Activated CD8-positive, alpha-beta T cell treated with anti-CD3 and anti-CD28 coated beads, Interleukin-2, amount 10 ng/mL, durations not matched to agents 7 days and 5 days (primary cell): ENCODE data around the gene UST. TPM values are rescaled to one million over a fixed set of nuclear protein-coding genes. Genes with fewer than 3 reads are reported as not detected.
"Not testable (repeated sequence)": the region's sequence is repeated elsewhere in the genome, so short reads cannot be mapped to it uniquely, and the experiment has no call there.

Source experiments
- ATAC-seq: fragments of 150-1000 bp; cut with Tn5 transposase; one replicate; pipeline ENCODE4 v1.10.0; 2021; ENCODE audit warnings: moderate library complexity
- CTCF ChIA-PET: fragments of 350-600 bp; sonication (Branson Sonifier 250); formaldehyde crosslinking; loops from one replicate; lab custom pipeline; 2021; ENCODE audit warnings: antibody characterized with exemption; lab: Charles Lee
- POLR2A ChIA-PET: fragments of 350-600 bp; sonication (Branson Sonifier 250); formaldehyde crosslinking; loops from one replicate; lab custom pipeline; 2021; ENCODE audit warnings: antibody characterized with exemption; lab: Charles Lee
- DNase-seq: peaks from one replicate; pipeline ENCODE4 v3.0.0-alpha.2; 2020
- H3K27ac Mint-ChIP-seq: one replicate; pipeline ENCODE4 v1.8.0; 2021; ENCODE audit warnings: mild to moderate bottlenecking, mixed read lengths
- H3K27me3 Mint-ChIP-seq: one replicate; pipeline ENCODE4 v1.8.0; 2021; ENCODE audit warnings: low read depth, mixed read lengths
- H3K36me3 Mint-ChIP-seq: one replicate; pipeline ENCODE4 v1.8.0; 2021; ENCODE audit warnings: low read depth, mixed read lengths
- H3K4me1 Mint-ChIP-seq: one replicate; pipeline ENCODE4 v1.8.0; 2021; ENCODE audit warnings: low read depth, mixed read lengths
- H3K4me3 Mint-ChIP-seq: one replicate; pipeline ENCODE4 v1.8.0; 2021; ENCODE audit warnings: mild to moderate bottlenecking, mixed read lengths
- H3K9me3 Mint-ChIP-seq: one replicate; pipeline ENCODE4 v1.8.0; 2022; ENCODE audit warnings: mixed read lengths; ENCODE audit not compliant: insufficient read depth
- total RNA-seq, 2 experiments: library from RNA; stranded (reverse); gene quantifications; one replicate each; pipeline ENCODE4 v1.2.3, GENCODE V29; 2021

UST gene
- total RNA-seq, 2 experiments from 2014 or later: 0.16 to 0.42 TPM

DNA sequence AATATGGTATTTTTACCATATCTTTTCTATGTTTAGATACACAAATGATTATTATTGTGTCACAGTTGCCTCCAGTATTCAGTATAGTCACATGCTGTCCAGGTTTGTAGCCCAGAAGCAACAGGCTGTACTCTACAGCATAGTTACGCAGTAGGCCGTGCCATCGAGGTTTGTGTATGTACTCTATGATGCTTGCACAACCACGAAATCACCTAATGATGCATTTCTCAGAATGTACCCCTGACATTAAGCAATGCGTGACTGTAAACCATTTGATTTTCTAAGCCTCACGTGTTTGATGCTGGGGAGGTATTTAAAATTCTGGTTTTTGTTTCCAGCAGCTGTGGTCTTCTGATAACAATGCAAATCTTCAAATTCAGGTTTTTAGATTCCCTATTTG lies 207.6 kb downstream of the UST start:
- no peak for ATAC-seq
- H3K36me3 Mint-ChIP-seq: no peaks in the 10 kb centered on the region
- DNase-seq: no peak
- ChIA-PET POLR2A (interaction anchor here (0.5 kb wide), 1 partner anchor 769 kb away, joined by 3 read pairs; no protein-coding TSS in a partner anchor), CTCF (interaction anchor here (1.8 kb wide), 1 partner anchor 15 kb away, joined by 5 read pairs; no protein-coding TSS in a partner anchor)
- H3K4me3 Mint-ChIP-seq: no peak overlapping the region
- H3K27me3 Mint-ChIP-seq: peaks cover 16% of the 10 kb centered on the region
- no peak overlapping the region for H3K27ac Mint-ChIP-seq
- no peaks in the 10 kb centered on the region for H3K9me3 Mint-ChIP-seq
- no peaks in the 10 kb centered on the region for H3K4me1 Mint-ChIP-seq

- ChIA-PET POLR2A (no interaction called here), CTCF (interaction anchor here (0.6 to 1.8 kb wide), 4 partner anchors 8 to 477 kb away, joined by 3 to 5 read pairs (median 3); no protein-coding TSS in a partner anchor)
- Mint-ChIP-seq H3K4me3 (no peak overlapping the region), H3K9me3 (no peaks in the 10 kb centered on the region), H3K27ac (no peak overlapping the region), H3K36me3 (no peaks in the 10 kb centered on the region), H3K27me3 (peaks cover 16% of the 10 kb centered on the region), H3K4me1 (no peaks in the 10 kb centered on the region)
- DNase-seq (no peak), ATAC-seq (no peak)
Measured at GRCh38 chr6:148954934-148955333, 208.1 kb downstream of the UST start.

DNA sequence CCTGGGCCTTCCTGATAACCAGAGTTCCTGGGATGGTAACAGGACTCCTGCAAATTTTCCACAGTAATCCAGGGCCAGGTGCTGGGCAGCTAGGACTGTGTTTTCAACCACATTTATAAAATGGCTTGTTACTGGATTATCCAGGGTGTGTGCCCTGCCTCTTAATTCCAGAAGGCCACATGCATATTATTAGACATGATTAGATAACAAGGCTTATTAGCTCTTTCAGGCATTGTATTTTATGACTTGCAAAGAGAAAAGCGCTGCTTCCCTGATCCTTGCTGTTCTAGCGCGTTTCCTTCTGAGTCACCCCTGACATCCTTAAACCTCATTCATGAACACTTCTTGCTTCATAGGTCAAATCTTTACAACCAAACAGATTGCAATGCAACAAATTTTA lies 208.6 kb downstream of the UST start:
- Mint-ChIP-seq H3K27me3 (peaks cover 12% of the 10 kb centered on the region), H3K27ac (no peak overlapping the region), H3K36me3 (no peaks in the 10 kb centered on the region), H3K4me1 (no peaks in the 10 kb centered on the region), H3K4me3 (no peak overlapping the region), H3K9me3 (no peaks in the 10 kb centered on the region)
- no peak for DNase-seq
- ATAC-seq: no peak
- POLR2A ChIA-PET: no interaction called here
- CTCF ChIA-PET: interaction anchor here (0.6 to 1.8 kb wide), 4 partner anchors 8 to 477 kb away, joined by 3 to 5 read pairs (median 3); no protein-coding TSS in a partner anchor

DNA sequence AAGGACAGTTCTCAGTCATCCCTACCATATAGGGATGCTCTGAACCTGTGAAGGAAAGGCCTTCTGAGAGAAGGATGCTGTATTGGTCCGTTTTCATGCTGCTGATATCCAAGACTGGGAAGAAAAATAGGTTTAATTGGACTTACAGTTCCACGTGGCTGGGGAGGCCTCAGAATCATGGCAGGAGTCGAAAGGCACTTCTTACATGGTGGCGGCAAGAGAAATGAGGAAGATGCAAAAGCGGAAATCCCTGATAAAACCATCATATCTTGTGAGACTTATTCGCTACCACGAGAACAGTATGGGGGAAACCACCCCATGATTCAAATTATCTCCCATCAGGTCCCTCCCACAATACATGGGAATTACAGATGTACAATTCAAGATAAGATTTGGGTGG lies 209.3 kb downstream of the UST start:
- H3K9me3 Mint-ChIP-seq, H3K27ac Mint-ChIP-seq, H3K4me1 Mint-ChIP-seq, DNase-seq, POLR2A ChIA-PET, H3K36me3 Mint-ChIP-seq, H3K27me3 Mint-ChIP-seq, H3K4me3 Mint-ChIP-seq, ATAC-seq: not testable (repeated sequence)
- CTCF ChIA-PET: interaction anchor here (1.5 kb wide), 1 partner anchor 476 kb away, joined by 3 read pairs; no protein-coding TSS in a partner anchor

GRCh38 chr6:148957752-148958151 lies 210.9 kb downstream of the UST start:
- CTCF ChIA-PET: interaction anchor here (1.0 to 1.4 kb wide), 2 partner anchors 9 to 399 kb away, joined by 3 read pairs; no protein-coding TSS in a partner anchor
- Mint-ChIP-seq H3K36me3 (no peaks in the 10 kb centered on the region), H3K4me1 (no peaks in the 10 kb centered on the region), H3K4me3 (no peak overlapping the region), H3K27ac (no peak overlapping the region), H3K27me3 (peaks cover 3% of the 10 kb centered on the region), H3K9me3 (no peaks in the 10 kb centered on the region)
- POLR2A ChIA-PET: no interaction called here
- ATAC-seq (no peak), DNase-seq (no peak)

- Mint-ChIP-seq H3K36me3 (no peaks in the 10 kb centered on the region), H3K27ac (no peak overlapping the region), H3K9me3 (no peaks in the 10 kb centered on the region), H3K4me3 (no peak overlapping the region), H3K4me1 (no peaks in the 10 kb centered on the region), H3K27me3 (peaks cover 3% of the 10 kb centered on the region)
- DNase-seq (no peak), ATAC-seq (no peak)
- ChIA-PET POLR2A (no interaction called here), CTCF (interaction anchor here (0.8 kb wide), 1 partner anchor 381 kb away, joined by 3 read pairs; no protein-coding TSS in a partner anchor)
Measured at GRCh38 chr6:148959008-148959407, 212.2 kb downstream of the UST start.

GRCh38 chr6:148959501-148959900 lies 212.7 kb downstream of the UST start:
- no peaks in the 10 kb centered on the region for H3K9me3 Mint-ChIP-seq
- ATAC-seq (no peak), DNase-seq (no peak)
- H3K27ac Mint-ChIP-seq: no peak overlapping the region
- H3K27me3 Mint-ChIP-seq: peaks cover 3% of the 10 kb centered on the region
- H3K4me1 Mint-ChIP-seq: no peaks in the 10 kb centered on the region
- no peak overlapping the region for H3K4me3 Mint-ChIP-seq
- no peaks in the 10 kb centered on the region for H3K36me3 Mint-ChIP-seq
- POLR2A ChIA-PET: no interaction called here
- CTCF ChIA-PET: no interaction called here

DNA sequence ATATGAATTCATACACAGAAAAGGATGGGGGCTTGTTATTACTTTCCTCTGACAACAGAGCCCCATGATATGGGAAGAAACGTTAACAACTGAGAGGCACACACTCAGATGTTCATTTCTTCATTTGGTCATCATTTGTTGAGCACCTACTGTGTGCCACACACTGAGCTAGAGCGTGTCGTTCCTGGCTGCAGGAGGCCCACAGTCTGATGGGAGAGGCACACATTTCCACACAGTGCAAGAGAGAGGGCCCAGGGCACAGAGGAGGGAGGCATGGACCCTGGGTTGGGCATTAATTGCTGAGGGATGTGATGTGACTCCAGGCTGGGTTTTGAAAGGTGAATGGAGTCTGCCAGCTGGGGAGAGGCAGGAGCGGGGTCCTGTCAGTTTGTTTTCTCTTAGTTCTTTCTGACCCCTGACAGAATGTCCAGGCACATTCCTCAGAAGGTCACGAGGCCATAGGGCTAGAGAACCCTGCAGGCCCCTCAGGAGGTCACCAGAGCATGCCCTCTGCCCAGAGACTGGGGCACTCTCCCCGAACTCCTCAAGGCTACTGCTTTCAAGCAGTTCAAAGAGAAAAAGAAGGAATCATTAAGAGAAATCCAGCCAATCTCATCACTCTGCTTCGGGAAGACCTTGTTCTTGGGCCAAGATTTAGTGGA lies 216.2 kb downstream of the UST start:
- ATAC-seq: no peak
- no peak overlapping the region for H3K4me3 Mint-ChIP-seq
- ChIA-PET POLR2A (no interaction called here), CTCF (no interaction called here)
- no peaks in the 10 kb centered on the region for H3K9me3 Mint-ChIP-seq
- no peaks in the 10 kb centered on the region for H3K4me1 Mint-ChIP-seq
- no peak overlapping the region for H3K27ac Mint-ChIP-seq
- peaks cover 3% of the 10 kb centered on the region for H3K27me3 Mint-ChIP-seq
- DNase-seq: no peak
- H3K36me3 Mint-ChIP-seq: no peaks in the 10 kb centered on the region

DNA sequence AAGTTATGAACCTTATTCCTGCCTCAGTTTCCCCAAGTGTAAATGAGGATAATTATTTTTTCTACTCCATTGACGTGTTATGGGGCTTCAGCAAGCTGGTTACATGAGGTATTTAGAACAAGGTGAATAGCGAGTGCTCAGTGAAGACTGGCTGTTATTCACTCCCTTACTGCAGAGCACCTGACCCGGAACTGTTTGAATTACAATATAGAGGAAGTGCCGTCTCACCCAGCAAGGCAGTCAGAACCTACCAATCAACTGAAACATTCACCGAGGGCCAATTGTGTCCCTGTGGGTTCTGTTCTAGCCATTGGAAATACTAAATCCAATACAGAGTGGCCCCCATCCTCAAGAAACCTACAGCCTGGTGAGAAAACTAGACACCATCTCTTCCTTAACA lies 216.9 kb downstream of the UST start:
- ATAC-seq: no peak
- no peaks in the 10 kb centered on the region for H3K4me1 Mint-ChIP-seq
- H3K4me3 Mint-ChIP-seq: no peak overlapping the region
- H3K36me3 Mint-ChIP-seq: no peaks in the 10 kb centered on the region
- H3K27me3 Mint-ChIP-seq: peaks cover 2% of the 10 kb centered on the region
- no peak for DNase-seq
- CTCF ChIA-PET: no interaction called here
- H3K9me3 Mint-ChIP-seq: no peaks in the 10 kb centered on the region
- POLR2A ChIA-PET: no interaction called here
- no peak overlapping the region for H3K27ac Mint-ChIP-seq

DNA sequence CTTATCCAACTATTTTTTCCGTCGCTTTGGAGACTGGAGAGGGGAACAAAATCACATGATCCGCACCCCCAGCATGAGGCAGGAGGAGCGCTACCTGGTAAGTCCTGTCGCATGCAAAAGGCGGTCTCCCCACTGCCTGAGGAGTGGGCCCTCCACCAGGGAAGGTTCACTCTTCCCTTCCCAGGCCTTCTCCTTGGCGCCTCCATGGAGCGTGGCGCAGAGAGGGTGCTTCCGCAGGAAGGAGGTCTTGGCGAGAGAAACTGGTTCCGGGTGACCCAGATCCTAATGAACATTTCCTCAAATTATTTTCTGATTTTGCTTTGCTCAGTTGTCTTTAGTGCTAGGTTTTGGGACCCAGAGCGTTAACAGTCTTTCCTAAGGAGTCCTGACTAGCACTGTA lies 217.6 kb downstream of the UST start:
- Mint-ChIP-seq H3K4me1 (no peaks in the 10 kb centered on the region), H3K27me3 (no peaks in the 10 kb centered on the region), H3K4me3 (no peak overlapping the region), H3K9me3 (no peaks in the 10 kb centered on the region), H3K27ac (no peak overlapping the region), H3K36me3 (no peaks in the 10 kb centered on the region)
- ChIA-PET CTCF (no interaction called here), POLR2A (no interaction called here)
- no peak for DNase-seq
- ATAC-seq: no peak

GRCh38 chr6:148965287-148965686 lies 218.5 kb downstream of the UST start:
- no peaks in the 10 kb centered on the region for H3K9me3 Mint-ChIP-seq
- POLR2A ChIA-PET: no interaction called here
- CTCF ChIA-PET: no interaction called here
- peaks cover under 1% of the 10 kb centered on the region for H3K27me3 Mint-ChIP-seq
- no peak for ATAC-seq
- H3K36me3 Mint-ChIP-seq: no peaks in the 10 kb centered on the region
- no peak overlapping the region for H3K27ac Mint-ChIP-seq
- no peak for DNase-seq
- H3K4me1 Mint-ChIP-seq: no peaks in the 10 kb centered on the region
- no peak overlapping the region for H3K4me3 Mint-ChIP-seq

DNA sequence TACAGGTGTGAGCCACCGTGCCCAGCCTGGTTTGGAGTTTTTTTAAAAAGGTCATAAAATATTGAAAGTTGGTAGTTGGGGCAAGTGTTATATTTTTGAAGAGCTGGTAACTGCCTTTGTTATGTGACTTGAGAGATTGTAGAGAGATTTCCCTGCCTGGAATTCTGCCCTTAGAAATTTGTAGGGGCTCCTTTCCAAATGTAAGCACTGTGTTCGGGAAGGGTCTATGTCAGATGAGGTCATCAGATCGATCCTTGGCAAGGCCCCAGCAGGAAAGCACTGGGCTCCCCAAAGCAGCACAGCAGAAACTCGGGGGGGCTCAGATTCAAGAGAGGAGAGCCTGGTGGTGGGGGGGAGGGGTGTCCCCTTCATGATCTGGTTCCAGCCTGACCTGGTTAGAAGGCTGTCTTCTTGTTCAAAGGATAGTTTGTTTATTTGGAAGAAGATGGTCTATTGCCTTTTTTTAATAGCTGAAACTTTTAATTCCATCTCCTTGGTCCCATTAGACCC lies 220.2 kb downstream of the UST start:
- H3K4me1 Mint-ChIP-seq: no peaks in the 10 kb centered on the region
- no peak overlapping the region for H3K27ac Mint-ChIP-seq
- no peaks in the 10 kb centered on the region for H3K9me3 Mint-ChIP-seq
- ChIA-PET POLR2A (no interaction called here), CTCF (no interaction called here)
- H3K27me3 Mint-ChIP-seq: peaks cover 12% of the 10 kb centered on the region
- ATAC-seq (no peak), DNase-seq (no peak)
- no peak overlapping the region for H3K4me3 Mint-ChIP-seq
- H3K36me3 Mint-ChIP-seq: no peaks in the 10 kb centered on the region
